ENCODE measurements around the gene DR1. TPM values are rescaled to one million over a fixed set of nuclear protein-coding genes. Genes with fewer than 3 reads are reported as not detected.

The DR1 gene
- total RNA-seq, 4 donors from 2014 or later: 28.3 to 34.2 (median 31.1) TPM

GRCh38 chr1:93416183-93416582 lies 70.5 kb downstream of the DR1 start:
- no peak for TF ChIP-seq CTCF (IDR thresholded peaks at IDR 0.05; ENCODE audit: low read depth)

Small RNA genes lying within 50 kb of the gene (small RNA-seq; reads per million reads assigned to genes)
- gene RF00019: 0.49 reads per million

Other genes with a start within 250 kb of the DR1 start
- gene TMED5, start 165.5 kb upstream of the DR1 start, total RNA-seq: 100 to 1,000 TPM in 2 of 4 donors, 10 to 100 TPM in 2; 64.4 to 178 (median 125) TPM
- gene CCDC18, start 165.2 kb upstream of the DR1 start, total RNA-seq: 10 to 100 TPM; 11.7 to 18.5 (median 14.2) TPM
- 10 to 100 TPM; 30.1 to 53.1 (median 38.6) TPM for gene FNBP1L, start 102.2 kb downstream of the DR1 start, total RNA-seq

Measured in subcutaneous adipose tissue (tissue), 4 donors.